ENCODE data around the gene ZBTB16.

The ZBTB16 gene

DNA sequence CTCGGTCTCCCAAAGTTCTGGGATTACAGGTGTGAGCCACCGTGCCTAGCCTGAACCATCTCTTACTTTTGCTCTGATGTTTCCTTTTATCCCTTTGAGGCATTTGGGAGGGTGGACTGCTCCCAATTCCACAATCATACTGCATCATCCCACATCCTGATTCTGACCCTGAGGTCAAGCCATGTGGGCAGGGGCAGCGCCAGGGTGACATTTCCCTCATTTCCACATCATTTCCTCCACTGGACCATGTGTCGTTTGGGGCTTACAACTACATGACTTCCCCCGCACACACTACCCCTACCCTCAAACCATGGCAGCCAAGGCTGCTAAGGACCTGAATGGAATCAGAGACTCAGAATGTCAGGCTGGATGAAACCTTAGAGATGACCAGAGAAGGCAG is 26.4 kb upstream of the ZBTB16 start:
- Histone ChIP-seq H3K4me3 (ENCODE audit: low read depth, low read length) (no peak overlapping the region), H3K9me3 (ENCODE audit: control insufficient read depth, low read length) (no peaks in the 10 kb centered on the region), H3K27me3 (ENCODE audit: control insufficient read depth, insufficient read depth, low read length) (no peaks in the 10 kb centered on the region), H3K4me2 (ENCODE audit: low read length) (no peak overlapping the region), H3K79me2 (no peaks in the 10 kb centered on the region), H3K36me3 (ENCODE audit: control insufficient read depth, insufficient read depth, low read length) (no peaks in the 10 kb centered on the region), H3K4me1 (peaks cover 5% of the 10 kb centered on the region), H3K9ac (no peak overlapping the region), H3K27ac (no peak overlapping the region), H2AFZ (no peak overlapping the region)
- TF ChIP-seq, protein P1, sequence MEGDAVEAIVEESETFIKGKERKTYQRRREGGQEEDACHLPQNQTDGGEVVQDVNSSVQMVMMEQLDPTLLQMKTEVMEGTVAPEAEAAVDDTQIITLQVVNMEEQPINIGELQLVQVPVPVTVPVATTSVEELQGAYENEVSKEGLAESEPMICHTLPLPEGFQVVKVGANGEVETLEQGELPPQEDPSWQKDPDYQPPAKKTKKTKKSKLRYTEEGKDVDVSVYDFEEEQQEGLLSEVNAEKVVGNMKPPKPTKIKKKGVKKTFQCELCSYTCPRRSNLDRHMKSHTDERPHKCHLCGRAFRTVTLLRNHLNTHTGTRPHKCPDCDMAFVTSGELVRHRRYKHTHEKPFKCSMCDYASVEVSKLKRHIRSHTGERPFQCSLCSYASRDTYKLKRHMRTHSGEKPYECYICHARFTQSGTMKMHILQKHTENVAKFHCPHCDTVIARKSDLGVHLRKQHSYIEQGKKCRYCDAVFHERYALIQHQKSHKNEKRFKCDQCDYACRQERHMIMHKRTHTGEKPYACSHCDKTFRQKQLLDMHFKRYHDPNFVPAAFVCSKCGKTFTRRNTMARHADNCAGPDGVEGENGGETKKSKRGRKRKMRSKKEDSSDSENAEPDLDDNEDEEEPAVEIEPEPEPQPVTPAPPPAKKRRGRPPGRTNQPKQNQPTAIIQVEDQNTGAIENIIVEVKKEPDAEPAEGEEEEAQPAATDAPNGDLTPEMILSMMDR (IDR thresholded peaks at IDR 0.05), result no peak

DNA sequence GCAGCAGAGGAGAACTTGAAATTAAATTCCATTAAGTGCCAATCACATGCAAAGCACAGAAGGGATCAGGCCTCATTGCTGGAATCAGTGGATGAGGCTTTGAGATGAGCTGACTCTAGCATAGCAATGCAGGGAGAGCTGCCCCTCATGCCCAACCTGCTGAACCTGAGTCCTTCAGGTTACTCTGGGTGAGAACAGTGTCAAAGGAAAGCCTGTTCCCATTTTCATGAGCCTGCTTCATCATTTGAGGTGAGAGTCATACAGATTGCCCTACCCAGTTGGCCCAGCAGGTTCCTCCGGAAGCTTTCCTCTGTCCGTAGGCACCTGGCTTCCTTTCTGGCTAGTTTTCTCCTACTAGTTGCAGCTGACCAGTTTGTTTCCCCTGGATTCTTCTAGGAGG is 25.9 kb upstream of the ZBTB16 start:
- TF ChIP-seq, protein P1 (IDR thresholded peaks at IDR 0.05), result no peak
- Histone ChIP-seq H3K9ac (no peak overlapping the region), H3K27ac (no peak overlapping the region), H3K79me2 (no peaks in the 10 kb centered on the region), H3K27me3 (ENCODE audit: control insufficient read depth, insufficient read depth, low read length) (no peaks in the 10 kb centered on the region), H3K4me2 (ENCODE audit: low read length) (no peak overlapping the region), H3K36me3 (ENCODE audit: control insufficient read depth, insufficient read depth, low read length) (no peaks in the 10 kb centered on the region), H3K9me3 (ENCODE audit: control insufficient read depth, low read length) (no peaks in the 10 kb centered on the region), H3K4me1 (peaks cover 5% of the 10 kb centered on the region), H3K4me3 (ENCODE audit: low read depth, low read length) (no peak overlapping the region), H2AFZ (no peak overlapping the region)

DNA sequence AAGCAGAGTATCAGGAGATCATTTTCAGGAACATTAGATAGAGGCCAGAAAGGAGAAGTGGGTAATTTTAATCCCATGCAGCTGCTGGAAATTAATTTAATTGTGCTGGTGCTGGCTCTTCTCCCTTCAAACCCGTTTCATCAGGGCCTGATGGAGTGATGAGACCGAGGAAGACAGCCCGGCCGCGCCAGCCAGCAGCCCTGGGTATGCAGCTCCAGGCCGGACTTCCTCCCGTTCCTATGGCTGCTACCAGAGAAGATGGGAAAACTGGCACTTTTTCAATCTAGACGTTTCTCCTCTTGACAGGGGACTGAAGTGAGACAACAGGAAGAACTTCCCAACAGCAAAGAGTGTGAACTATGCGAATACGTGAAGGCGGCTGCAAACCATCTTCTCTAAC is 24.6 kb upstream of the ZBTB16 start:
- no peak overlapping the region for H3K4me2 ChIP-seq (ENCODE audit: low read length)
- H3K4me1 ChIP-seq, result peaks cover 5% of the 10 kb centered on the region
- H3K27ac ChIP-seq, result no peak overlapping the region
- H2AFZ ChIP-seq, result no peak overlapping the region
- no peaks in the 10 kb centered on the region for H3K79me2 ChIP-seq
- H3K27me3 ChIP-seq (ENCODE audit: control insufficient read depth, insufficient read depth, low read length), result no peaks in the 10 kb centered on the region
- TF ChIP-seq, protein P1 (IDR thresholded peaks at IDR 0.05), result no peak
- H3K4me3 ChIP-seq (ENCODE audit: low read depth, low read length), result no peak overlapping the region
- no peak overlapping the region for H3K9ac ChIP-seq
- H3K9me3 ChIP-seq (ENCODE audit: control insufficient read depth, low read length), result no peaks in the 10 kb centered on the region
- no peaks in the 10 kb centered on the region for H3K36me3 ChIP-seq (ENCODE audit: control insufficient read depth, insufficient read depth, low read length)

DNA sequence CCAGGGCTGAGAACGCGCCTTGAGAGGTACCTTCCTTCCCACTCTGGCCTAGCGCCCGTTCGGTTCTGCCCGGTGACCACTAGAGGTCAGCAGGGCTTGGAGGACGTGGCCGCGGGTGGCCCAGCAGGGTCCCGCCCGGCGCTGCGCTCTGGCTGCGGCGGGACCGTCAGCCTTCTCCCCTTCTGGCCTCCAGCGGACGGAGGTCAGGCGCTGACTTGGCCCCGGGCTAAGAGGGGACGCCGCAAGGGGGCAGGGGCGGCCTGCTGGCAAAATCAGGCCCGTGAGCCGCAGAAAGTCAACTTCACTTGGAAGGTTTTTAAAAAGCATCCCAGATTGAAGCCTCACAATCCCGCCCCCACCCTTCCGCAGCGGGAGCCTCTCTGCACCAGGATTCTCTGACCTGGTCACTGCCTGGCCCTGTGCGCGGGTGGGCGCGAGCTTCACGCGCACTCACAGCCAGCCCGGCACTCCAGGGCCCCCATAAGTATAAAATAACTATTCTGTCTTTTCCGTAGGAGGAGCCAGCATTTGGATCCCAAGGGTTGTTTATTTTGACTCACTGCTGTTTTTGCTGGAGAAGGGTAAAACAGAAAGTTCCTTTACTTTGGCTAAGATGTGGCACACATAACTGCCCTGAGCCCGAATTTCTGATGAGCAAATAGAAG is 23.2 kb upstream of the ZBTB16 start:
- Histone ChIP-seq H3K79me2 (no peaks in the 10 kb centered on the region), H3K9me3 (ENCODE audit: control insufficient read depth, low read length) (no peaks in the 10 kb centered on the region), H3K4me1 (peaks cover 5% of the 10 kb centered on the region), H3K9ac (no peak overlapping the region), H3K4me3 (ENCODE audit: low read depth, low read length) (peak overlapping the region; percentile 22), H3K4me2 (ENCODE audit: low read length) (peak overlapping the region; percentile 71), H3K27ac (peak overlapping the region; percentile 47), H3K36me3 (ENCODE audit: control insufficient read depth, insufficient read depth, low read length) (no peaks in the 10 kb centered on the region), H3K27me3 (ENCODE audit: control insufficient read depth, insufficient read depth, low read length) (no peaks in the 10 kb centered on the region), H2AFZ (peak overlapping the region; percentile 84)
- TF ChIP-seq, protein P1 (IDR thresholded peaks at IDR 0.05), result peak; percentile 84

DNA sequence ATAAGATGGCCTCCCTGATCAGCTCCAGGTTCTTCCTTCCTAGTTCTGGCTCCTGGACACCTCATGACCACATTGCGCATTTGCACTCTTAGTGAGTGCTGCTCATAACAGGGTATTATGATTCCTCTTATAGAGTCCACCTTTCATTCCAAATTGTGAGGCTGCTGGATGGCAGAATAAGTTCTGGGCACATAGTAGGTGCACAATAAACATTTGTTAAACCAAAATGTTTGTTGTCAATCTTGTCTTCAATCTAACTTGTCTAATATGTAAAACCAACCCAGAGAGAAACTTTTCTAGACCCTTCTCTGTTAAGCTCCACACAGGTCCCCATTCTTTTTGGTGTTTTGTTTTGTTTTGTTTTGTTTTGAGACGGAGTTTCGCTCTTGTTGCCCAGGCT is 22.6 kb upstream of the ZBTB16 start:
- H3K4me3 ChIP-seq (ENCODE audit: low read depth, low read length), result no peak overlapping the region
- no peaks in the 10 kb centered on the region for H3K27me3 ChIP-seq (ENCODE audit: control insufficient read depth, insufficient read depth, low read length)
- TF ChIP-seq, protein P1 (IDR thresholded peaks at IDR 0.05), result no peak
- peaks cover 5% of the 10 kb centered on the region for H3K4me1 ChIP-seq
- no peak overlapping the region for H3K4me2 ChIP-seq (ENCODE audit: low read length)
- no peaks in the 10 kb centered on the region for H3K79me2 ChIP-seq
- no peaks in the 10 kb centered on the region for H3K9me3 ChIP-seq (ENCODE audit: control insufficient read depth, low read length)
- no peak overlapping the region for H2AFZ ChIP-seq
- no peaks in the 10 kb centered on the region for H3K36me3 ChIP-seq (ENCODE audit: control insufficient read depth, insufficient read depth, low read length)
- no peak overlapping the region for H3K9ac ChIP-seq
- peak overlapping the region; percentile 47 for H3K27ac ChIP-seq

All from parathyroid adenoma (tissue), 2 donors.